GM18519 (cell line): ENCODE data around the gene SH3BP2.

Experiments used
- ATAC-seq: cut with Tn5 transposase; IDR thresholded peaks from one replicate; pipeline ENCODE4 v1.9.1; 2021; ENCODE audit warnings: mild to moderate bottlenecking, moderate library complexity; ENCODE audit not compliant: unreplicated experiment, low FRiP score

The SH3BP2 gene

GRCh38 chr4:2817701-2818350 lies 24.9 kb downstream of the SH3BP2 start:
- ATAC-seq: no peak

GRCh38 chr4:2818351-2818939 lies 25.6 kb downstream of the SH3BP2 start:
- ATAC-seq: no peak

- ATAC-seq: no peak
These were observed 26.6 kb downstream of the SH3BP2 start for GRCh38 chr4:2819244-2820215.

GRCh38 chr4:2820216-2820982 lies 27.5 kb downstream of the SH3BP2 start:
- no peak for ATAC-seq

DNA sequence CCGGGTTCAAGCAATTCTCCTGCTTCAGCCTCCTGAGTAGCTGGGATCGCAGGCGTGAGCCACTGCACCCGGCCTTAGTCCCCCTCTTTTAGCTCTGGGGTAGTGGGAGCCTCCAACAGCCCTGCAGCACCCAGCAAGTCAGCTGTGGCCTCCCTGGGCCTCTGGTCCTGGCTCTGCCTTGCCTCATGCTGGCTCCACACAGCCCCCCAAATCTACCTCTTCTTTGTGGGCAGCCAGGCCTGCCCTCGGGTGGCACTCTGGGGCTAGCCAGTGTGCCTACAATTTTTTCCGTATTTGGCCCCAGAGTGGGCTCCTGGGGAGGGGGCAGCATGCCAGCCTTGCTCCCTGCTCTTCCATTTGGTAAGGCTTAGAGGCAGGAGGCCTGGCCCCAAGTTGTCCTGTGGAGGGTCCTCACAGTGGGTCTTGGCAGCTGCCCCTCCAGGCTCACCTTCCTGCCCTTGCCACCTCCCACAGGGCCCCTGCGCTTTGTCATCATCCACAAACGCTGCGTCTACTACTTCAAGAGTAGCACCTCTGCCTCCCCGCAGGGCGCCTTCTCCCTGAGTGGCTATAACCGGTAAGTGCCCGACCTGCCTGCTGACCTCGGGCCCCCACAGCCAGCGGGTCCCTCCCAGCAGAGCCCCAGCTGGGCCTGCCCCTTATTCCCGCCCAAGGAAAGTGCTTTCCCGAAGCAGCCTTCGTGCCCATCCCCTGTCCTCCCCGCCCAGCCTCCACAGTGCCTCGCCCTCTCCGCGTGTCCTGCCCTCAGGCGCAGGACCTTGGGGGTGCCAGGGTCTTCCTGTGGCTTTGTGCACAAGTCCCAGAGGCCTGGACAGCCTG lies 29.8 kb downstream of the SH3BP2 start:
- no peak for ATAC-seq

DNA sequence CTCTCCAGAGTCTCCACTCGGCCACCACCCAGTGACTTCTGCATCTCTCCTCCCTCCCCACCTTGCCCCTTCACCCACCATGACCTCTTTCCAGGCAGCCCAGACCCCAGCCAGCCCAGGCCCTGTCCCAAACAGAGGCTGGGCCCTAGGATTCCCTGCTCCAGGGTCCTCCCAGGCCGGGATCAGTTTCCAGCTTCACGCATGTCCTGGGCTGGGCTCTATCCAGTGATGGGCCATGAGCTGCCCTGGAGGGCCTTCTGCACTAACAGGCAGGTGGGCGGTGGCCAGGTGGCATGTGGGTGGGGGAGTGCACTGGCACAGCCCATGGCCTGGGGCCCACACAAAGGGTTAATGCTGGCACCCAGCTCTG lies 30.4 kb downstream of the SH3BP2 start:
- no peak for ATAC-seq

- no peak for ATAC-seq
These were observed 30.9 kb downstream of the SH3BP2 start for GRCh38 chr4:2823671-2824328.

GRCh38 chr4:2824329-2824835 lies 31.5 kb downstream of the SH3BP2 start:
- no peak for ATAC-seq

GRCh38 chr4:2824836-2825381 lies 32.0 kb downstream of the SH3BP2 start:
- ATAC-seq: no peak

GRCh38 chr4:2825740-2826139 lies 32.9 kb downstream of the SH3BP2 start:
- ATAC-seq: no peak

DNA sequence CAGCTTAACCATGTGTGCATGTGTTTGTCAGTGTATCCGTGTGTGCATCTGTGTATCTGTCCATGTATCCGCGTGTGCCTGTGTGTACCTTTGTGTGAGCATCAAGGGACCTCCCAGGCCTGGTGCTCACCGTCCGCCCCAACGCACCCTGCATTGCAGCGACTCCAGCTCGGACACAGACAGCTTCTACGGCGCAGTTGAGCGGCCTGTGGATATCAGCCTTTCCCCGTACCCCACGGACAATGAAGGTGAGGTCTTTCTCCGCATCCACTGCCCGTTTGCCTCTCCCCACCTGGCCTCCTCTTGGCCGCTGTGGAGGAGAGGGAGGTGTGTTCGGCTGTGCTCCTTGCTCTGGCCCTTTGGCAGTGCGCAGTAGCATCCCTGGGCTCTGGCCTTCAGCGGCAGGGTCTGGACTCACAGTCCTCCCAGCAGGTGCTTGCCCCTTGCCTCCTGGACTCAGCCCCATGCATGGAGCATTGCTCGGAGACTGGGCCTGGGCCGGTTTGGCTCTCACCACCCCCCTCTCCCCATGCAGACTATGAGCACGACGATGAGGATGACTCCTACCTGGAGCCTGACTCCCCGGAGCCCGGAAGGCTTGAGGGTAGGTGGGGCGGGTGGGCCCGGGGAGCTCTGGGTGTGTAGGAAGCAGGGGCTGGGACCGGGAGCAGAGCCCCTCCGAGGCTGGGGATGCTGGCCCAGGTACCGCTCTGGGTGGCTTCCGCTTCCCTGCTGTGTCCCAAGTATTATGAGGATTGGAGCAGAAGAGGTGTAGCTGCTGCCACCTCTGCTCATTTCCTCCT lies 34.4 kb downstream of the SH3BP2 start:
- ATAC-seq: no peak

GRCh38 chr4:2827874-2828751 lies 35.2 kb downstream of the SH3BP2 start:
- ATAC-seq: no peak

- ATAC-seq: no peak
These were observed 35.9 kb downstream of the SH3BP2 start for GRCh38 chr4:2828758-2829181.

DNA sequence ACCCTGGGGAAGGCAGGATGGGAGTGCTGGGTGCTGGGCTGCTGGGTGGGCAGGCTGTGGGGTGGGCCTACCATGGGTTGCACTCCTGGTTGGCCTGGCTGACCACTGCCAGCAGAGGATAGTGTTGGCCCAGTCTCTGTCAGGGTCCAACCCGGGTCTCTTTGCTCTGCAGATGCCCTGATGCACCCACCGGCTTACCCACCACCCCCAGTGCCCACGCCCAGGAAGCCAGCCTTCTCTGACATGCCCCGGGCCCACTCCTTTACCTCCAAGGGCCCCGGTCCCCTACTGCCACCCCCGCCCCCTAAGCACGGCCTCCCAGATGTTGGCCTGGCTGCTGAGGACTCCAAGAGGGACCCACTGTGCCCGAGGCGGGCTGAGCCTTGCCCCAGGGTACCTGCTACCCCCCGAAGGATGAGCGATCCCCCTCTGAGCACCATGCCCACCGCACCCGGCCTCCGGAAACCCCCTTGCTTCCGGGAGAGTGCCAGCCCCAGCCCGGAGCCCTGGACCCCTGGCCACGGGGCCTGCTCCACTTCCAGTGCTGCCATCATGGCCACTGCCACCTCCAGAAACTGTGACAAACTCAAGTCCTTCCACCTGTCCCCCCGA lies 36.5 kb downstream of the SH3BP2 start:
- no peak for ATAC-seq

GRCh38 chr4:2829933-2830451 lies 37.1 kb downstream of the SH3BP2 start:
- no peak for ATAC-seq
